ENCODE results near the gene ARF3.

DNA sequence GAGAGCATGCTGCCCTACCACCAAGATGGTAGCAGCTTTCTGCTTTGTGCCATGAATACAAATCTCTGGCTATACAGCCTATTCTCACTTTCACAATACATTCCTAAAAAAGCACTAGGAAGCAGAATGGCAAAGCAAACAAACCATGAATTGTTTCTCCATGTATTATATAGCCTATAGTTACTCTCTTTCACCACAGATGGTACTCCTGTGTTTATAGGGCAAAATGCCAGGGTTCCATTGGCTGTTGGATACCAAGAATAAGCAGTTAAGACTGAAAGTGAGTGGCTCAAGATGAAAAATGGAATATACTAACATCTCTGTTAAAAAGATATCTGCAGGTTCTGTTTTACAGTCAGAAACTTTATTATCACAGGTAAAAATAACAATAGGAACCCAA is 11.1 kb downstream of the ARF3 start:
- no peak for TF ChIP-seq EZH2 (IDR thresholded peaks at IDR 0.05; ENCODE audit: low read length)
- TF ChIP-seq, protein P1, sequence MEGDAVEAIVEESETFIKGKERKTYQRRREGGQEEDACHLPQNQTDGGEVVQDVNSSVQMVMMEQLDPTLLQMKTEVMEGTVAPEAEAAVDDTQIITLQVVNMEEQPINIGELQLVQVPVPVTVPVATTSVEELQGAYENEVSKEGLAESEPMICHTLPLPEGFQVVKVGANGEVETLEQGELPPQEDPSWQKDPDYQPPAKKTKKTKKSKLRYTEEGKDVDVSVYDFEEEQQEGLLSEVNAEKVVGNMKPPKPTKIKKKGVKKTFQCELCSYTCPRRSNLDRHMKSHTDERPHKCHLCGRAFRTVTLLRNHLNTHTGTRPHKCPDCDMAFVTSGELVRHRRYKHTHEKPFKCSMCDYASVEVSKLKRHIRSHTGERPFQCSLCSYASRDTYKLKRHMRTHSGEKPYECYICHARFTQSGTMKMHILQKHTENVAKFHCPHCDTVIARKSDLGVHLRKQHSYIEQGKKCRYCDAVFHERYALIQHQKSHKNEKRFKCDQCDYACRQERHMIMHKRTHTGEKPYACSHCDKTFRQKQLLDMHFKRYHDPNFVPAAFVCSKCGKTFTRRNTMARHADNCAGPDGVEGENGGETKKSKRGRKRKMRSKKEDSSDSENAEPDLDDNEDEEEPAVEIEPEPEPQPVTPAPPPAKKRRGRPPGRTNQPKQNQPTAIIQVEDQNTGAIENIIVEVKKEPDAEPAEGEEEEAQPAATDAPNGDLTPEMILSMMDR (optimal IDR thresholded peaks at IDR 0.05 in 1 of 3, IDR thresholded peaks at IDR 0.05 in 1 of 3, conservative IDR thresholded peaks at IDR 0.05 in 1 of 3; ENCODE audit: extremely low read depth in 1 of 3, insufficient read depth in 2 of 3, low read length in 3 of 3): no peak
